HG02571 (cell line): ENCODE data around the gene PSMA8.
"Not testable (repeated sequence)": the region's sequence is repeated elsewhere in the genome, so short reads cannot be mapped to it uniquely, and the experiment has no call there.

ENCODE experiments used
- ATAC-seq: cut with Tn5 transposase; IDR thresholded peaks from one replicate; pipeline ENCODE4 v1.9.1; 2021; ENCODE audit warnings: mild to moderate bottlenecking, moderate library complexity; ENCODE audit not compliant: unreplicated experiment

Gene PSMA8

DNA sequence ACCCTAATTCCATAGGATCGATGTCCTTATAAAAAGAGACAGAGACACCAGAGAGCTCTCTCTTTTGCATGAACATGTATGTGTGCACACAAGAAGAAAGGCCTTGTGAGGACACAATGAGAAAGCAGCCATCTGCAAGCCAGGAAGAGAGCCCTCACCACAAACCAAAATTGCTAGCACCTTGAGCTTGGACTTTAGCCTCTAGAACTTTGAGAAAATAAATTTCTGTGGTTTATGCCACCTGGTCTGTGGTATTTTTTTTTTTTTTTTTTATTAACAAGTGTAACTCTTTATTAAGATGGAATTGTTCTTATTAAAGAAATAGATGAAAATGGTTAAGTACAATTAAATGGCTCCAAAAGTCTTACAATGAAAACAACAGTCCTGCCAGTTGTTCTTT is 33.9 kb downstream of the PSMA8 start:
- ATAC-seq, result peak; percentile 73

GRCh38 chr18:26175481-26175880 is 41.8 kb downstream of the PSMA8 start:
- ATAC-seq, result no peak

GRCh38 chr18:26176134-26176533 is 42.5 kb downstream of the PSMA8 start:
- no peak for ATAC-seq

GRCh38 chr18:26181343-26181826 is 47.7 kb downstream of the PSMA8 start:
- ATAC-seq, result peak; percentile 69

DNA sequence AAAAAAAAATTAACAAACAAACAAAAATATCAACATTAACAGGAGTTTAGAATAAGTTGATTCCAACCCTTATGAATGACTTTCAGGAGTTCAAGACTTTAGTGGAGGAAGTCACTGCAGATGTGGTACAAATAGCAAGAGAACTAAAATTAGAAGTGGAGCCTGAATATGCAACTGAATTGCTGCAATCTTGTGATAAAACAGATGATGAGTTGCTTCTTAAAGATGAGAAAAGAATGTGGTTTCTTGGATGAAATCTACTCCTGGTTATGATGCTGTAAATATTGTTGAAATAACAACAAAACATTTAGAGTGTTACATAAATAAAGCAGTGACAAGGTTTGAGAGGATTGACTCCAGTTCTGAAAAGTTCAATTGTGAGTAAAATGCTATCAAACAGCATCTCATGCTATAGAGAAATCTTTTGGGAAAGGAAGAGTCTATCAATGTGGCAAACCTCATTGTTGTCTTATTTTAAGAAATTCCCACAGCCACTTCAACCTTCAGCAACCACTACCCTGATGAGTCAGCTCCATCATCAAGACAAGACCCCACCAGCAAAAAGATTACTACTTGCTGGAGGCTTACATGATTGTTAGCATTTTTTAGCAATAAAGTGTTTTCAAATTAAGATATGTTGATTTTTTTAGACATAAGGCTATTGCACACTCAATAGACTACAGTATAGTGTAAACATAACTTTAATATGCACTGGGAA is 49.9 kb downstream of the PSMA8 start:
- ATAC-seq, result no peak

DNA sequence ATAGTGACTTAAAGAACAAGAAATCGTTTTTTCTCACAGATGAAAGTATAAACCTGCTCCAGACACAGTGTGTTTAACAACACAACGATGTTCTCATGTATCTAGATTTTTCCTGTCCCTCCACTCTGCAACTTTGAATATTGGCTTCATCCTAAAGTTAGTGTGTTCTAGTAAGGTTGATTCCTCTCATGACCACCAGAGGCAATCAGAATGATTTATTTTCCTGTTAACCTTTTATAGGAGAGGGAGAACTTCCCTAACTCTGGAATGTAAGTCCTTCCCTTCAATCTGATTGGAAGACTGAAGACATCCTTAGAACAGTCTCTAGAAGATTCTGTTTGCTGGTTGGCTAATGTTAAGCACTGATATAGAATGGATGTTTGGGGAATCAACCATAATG is 51.6 kb downstream of the PSMA8 start:
- no peak for ATAC-seq

- peak; percentile 86 for ATAC-seq
Observed at GRCh38 chr18:26190506-26190905, 56.8 kb downstream of the PSMA8 start.

DNA sequence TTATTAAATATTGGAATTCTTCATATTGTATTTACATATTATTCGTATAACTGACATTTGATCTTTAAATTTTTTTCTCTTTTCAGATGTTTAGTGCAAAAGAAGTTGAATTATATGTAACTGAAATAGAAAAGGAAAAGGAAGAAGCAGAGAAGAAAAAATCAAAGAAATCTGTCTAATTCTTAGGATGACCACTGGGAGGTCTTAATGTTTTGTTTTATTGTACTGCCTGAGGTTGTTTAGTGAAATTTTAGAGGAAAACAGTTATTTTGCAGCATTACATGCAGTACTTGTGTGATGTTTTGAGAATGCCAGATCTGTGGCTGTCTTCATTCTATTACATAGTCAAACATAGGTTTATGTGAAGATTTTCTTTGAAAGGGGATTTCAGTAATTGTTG is 58.6 kb downstream of the PSMA8 start:
- no peak for ATAC-seq

DNA sequence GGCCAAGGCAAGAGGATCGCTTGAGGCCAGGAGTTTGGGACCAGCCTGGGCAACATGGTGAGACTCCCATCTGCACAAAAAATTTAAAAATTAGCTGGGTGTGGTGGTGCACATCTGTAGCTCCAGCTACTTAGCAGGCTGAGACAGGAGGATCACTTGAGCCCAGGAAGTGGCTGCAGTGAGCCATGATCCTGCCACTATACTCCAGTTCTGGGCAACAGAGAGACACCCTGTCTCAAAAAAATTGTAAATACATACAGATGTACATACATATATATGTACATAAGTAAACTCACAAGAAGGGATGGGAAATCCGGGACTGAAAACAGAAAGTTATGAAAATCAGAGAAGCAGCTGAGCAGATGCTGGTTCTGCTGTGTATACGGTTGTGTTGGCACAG is 62.9 kb downstream of the PSMA8 start:
- no peak for ATAC-seq

DNA sequence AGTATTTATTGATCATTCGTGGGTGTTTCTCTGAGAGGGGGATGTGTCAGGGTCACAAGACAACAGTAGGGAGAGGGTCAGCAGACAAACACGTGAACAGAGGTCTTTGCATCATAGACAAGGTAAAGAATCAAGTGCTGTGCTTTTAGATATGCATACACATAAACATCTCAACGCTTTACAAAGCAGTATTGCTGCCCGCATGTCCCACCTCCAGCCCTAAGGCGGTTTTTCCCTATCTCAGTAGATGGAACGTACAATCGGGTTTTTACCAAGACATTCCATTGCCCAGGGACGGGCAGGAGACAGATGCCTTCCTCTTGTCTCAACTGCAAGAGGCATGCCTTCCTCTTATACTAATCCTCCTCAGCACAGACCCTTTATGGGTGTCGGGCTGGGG is 68.3 kb downstream of the PSMA8 start:
- not testable (repeated sequence) for ATAC-seq

GRCh38 chr18:26205318-26205717 is 71.6 kb downstream of the PSMA8 start:
- no peak for ATAC-seq

- ATAC-seq, result no peak
Observed at GRCh38 chr18:26206488-26206887, 72.8 kb downstream of the PSMA8 start.

- ATAC-seq, result no peak
Observed at GRCh38 chr18:26207937-26208336, 74.3 kb downstream of the PSMA8 start.

- no peak for ATAC-seq
Observed at GRCh38 chr18:26208977-26209376, 75.3 kb downstream of the PSMA8 start.

DNA sequence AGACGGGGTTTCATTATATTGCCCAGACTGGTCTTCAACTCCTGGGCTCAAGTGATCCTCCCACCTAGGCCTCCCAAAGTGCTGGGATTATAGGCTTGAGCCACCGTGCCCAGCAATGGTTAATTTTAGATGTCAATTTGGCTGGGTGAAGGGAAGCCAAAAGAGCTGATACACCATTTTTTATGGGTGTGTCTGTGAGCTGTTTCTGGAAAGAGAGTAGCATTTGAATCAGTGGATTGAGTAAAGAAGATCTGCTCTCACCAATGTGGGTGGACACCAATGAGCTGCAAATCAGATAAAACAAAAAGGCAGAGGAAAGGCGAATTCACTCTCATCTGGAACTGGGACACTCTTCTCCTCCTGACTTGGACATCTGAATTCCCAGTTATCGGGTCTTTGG is 76.5 kb downstream of the PSMA8 start:
- no peak for ATAC-seq

DNA sequence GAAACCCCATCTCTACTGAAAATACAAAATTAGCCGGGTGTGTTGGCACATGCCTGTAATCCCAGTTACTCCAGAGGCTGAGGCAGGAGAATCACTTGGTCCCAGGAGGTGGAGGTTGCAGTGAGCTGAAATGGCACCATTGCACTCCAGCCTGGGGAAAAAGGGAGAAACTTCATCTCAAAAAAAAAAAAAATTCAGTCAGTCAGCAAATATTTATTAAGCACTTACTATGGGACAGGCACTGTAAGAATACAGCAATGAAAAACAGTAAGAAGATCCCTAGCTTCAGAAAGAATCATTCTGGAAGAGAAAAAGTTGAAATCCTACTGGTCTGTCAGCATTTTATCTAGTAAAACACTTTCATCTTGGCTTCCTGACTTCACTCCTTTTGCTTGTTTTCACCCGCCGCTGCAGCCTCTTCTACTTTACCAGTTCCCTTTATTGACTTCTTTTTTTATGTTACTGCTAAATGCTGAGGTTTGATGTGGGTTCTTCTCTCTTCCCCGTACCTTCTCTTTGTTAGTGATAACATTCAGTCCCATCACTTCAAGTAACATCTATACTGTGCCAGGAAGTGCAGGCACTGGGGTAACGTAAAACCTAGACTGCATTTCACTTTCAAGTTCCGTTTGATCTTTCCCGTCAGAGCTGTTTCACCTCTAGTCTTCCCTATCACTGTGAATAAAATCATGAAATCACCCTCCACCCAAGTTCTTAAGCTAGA is 81.7 kb downstream of the PSMA8 start:
- ATAC-seq, result peak; percentile 89

DNA sequence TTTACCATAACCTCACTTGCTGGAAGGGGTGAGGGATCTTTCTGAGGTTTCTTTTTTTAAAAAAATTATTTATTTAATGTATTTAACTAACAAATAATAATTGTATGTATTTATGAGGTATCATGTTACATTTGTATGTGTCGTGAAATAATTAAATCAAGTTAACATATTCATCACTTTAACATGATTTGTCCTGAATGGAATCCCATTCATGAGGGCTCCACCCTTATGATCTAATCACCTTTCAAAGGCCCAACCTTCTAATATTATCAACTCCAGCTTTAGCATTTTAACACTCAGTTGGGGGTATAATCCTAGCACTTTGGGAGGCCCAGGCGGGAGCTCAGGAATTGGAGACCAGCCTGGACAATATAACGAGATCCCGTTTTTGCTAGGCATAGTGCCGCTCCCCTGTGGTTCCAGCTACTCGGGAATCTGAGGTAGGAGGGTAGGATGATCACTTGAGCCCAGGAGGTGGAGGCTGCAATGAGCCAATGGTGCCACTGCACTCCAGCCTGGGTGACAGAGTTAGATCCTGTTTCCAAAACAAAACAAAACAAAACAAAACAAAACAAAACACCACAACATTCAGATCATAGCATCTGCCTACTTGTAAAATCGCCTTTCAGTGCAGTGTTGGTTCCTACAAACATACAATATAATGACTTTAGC is 91.5 kb downstream of the PSMA8 start:
- ATAC-seq, result no peak

DNA sequence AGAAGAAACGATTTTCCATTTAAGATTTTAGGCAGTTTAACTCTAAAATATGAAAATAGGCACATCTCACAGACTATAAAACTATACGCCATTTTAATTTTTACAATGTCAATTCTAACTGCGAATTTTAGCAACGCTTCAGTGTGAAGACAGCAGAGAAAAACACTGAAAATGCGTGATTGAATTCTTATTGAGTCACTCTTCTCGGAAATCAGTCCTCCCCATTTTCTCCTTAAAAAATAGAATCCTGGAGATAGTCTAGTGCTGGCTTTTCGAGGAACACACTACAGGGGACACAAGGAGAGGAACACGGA is 92.2 kb downstream of the PSMA8 start:
- ATAC-seq, result no peak

- peak; percentile 90 for ATAC-seq
Observed at GRCh38 chr18:26226229-26227050, 92.8 kb downstream of the PSMA8 start, which contains the start of gene TAF4B. Gene TAF4B, plus strand, starts transcription at chr18:26226445. Its CDS starts 489 bp downstream, at chr18:26226934.

DNA sequence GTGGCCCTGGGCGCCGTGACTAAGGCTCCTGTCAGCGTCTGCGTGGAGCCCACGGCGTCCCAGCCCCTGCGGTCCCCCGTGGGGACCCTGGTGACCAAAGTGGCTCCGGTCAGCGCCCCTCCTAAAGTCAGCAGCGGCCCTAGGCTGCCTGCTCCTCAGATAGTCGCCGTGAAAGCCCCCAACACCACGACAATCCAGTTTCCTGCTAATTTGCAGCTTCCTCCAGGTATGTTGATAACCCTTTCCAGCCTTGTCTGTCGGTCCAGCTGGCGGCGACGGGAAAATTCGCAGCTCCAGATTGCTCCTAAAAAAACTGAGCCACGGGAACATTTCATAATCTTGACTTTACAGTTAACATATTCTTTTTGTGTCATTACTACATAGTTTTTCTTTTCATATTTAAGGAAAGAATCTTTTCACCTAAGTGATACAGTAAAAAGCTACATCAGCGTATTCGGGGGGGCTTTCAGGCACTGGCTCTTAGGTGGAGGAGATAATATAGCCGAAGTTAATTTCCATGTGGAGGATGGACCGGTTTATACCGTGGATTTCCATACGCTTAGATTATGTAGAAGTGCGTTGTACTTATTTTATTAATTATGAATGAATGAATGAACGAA is 93.5 kb downstream of the PSMA8 start:
- ATAC-seq, result no peak
